Endothelial cell of umbilical vein (primary cell): ENCODE results near the gene DDIT4.
A peak's percentile ranks its signal among the peaks of the same experiment; 100 is the strongest.

Experiments used
- CTCF ChIP-seq, 2 donors: IDR thresholded peaks; 1 replicate in 1 of 2; 2 replicates in 1 of 2; pipeline ENCODE4 v1.5.1; 2011; ENCODE audit warnings: low read length in 2 of 2, mild to moderate bottlenecking in 2 of 2, moderate library complexity in 2 of 2, control low read depth in 1 of 2, inconsistent platforms in 1 of 2, low read depth in 1 of 2; ENCODE audit not compliant: insufficient read depth in 1 of 2; ENCODE audit errors: extremely low read depth in 1 of 2
- EZH2 ChIP-seq: IDR thresholded peaks from 2 replicates; pipeline ENCODE4 v1.6.1; 2012; ENCODE audit warnings: borderline replicate concordance, low read depth, mild to moderate bottlenecking, moderate library complexity, low read length, inconsistent platforms; ENCODE audit not compliant: severe bottlenecking
- JUN ChIP-seq: IDR thresholded peaks from 2 replicates; pipeline ENCODE4 v1.6.1; 2011; ENCODE audit warnings: borderline replicate concordance, low read depth; ENCODE audit not compliant: insufficient read length, insufficient read depth
- MAX ChIP-seq: IDR thresholded peaks from 2 replicates; pipeline ENCODE4 v1.6.1; 2011; ENCODE audit not compliant: insufficient read depth, insufficient read length
- MYC ChIP-seq: IDR thresholded peaks from one replicate; pipeline ENCODE4 v1.6.1; 2011; ENCODE audit warnings: mild to moderate bottlenecking, low read depth, low read length
- POLR2A ChIP-seq: IDR thresholded peaks from 2 replicates; pipeline ENCODE4 v1.6.1; 2012; ENCODE audit warnings: low read depth, mild to moderate bottlenecking, control low read depth, low read length

- TF ChIP-seq JUN (no peak), CTCF (IDR thresholded peaks at IDR 0.05; ENCODE audit: extremely low read depth in 1 of 2, insufficient read depth in 1 of 2, low read depth in 1 of 2, low read length in 2 of 2) (no peak), EZH2 (no peak), MYC (no peak), POLR2A (peak; percentile 100), MAX (peak; percentile 55)
Observed at GRCh38 chr10:72273410-72274212, at the start of gene DDIT4.
